Motor neuron (in vitro differentiated cells): Measurements from ENCODE around the gene TMEM201. TPM values are rescaled to one million over a fixed set of nuclear protein-coding genes. Genes with fewer than 3 reads are reported as not detected.

Experiments used
- ATAC-seq, 8 experiments: fragments of 200-7000 bp; cut with Tn5 transposase; replicated peaks in 6 of 8; 2 replicates each; pipeline ENCODE4 v1.8.0; 2021; ENCODE audit warnings: mild to moderate bottlenecking in 8 of 8, moderate library complexity in 8 of 8
- H3K27ac ChIP-seq, 2 donors: fragments of 250-450 bp; sonication (Bioruptor Pico); 2 replicates each; pipeline ENCODE4 v1.9.0; 2021; ENCODE audit warnings: antibody characterized with exemption in 2 of 2, mild to moderate bottlenecking in 2 of 2, moderate library complexity in 1 of 2
- H3K4me1 ChIP-seq, 2 donors: fragments of 250-450 bp; sonication (Bioruptor Pico); replicated peaks in 1 of 2; 2 replicates each; pipeline ENCODE4 v1.6.1; 2021; ENCODE audit warnings: antibody characterized with exemption in 2 of 2, mild to moderate bottlenecking in 2 of 2, moderate library complexity in 1 of 2
- H3K4me3 ChIP-seq, 5 donors: fragments of 250-450 bp; sonication (Bioruptor Pico); 2 replicates each; pipeline ENCODE4 v1.9.0; 2021; ENCODE audit warnings: antibody characterized with exemption in 5 of 5, mild to moderate bottlenecking in 5 of 5, moderate library complexity in 4 of 5
- WGBS, 10 experiments: fragments of 450-650 bp; shearing (Covaris generic); methylation state at CpG; one replicate each; pipeline ENCODE4 v1.0.0; 2022; 5-methylcytosine and 5-hydroxymethylcytosine counted together
- in situ Hi-C, 9 experiments: fragments of 400-800 bp; cut with MboI; loops; one replicate each; pipeline ENCODE4 v1.15.0; 2021; ENCODE audit warnings: low sequenced_read_pairs in 9 of 9, low pct_unique_long_range_greater_than_20kb in 2 of 9; ENCODE audit not compliant: unreplicated experiment in 9 of 9
- total RNA-seq, 8 experiments: library from RNA; unstranded; fragments of 300-600 nt; gene quantifications; 2 replicates each; pipeline versions ENCODE4 v1.2.3 to v1.2.4, GENCODE V29; 2022

TMEM201 gene, protein sequence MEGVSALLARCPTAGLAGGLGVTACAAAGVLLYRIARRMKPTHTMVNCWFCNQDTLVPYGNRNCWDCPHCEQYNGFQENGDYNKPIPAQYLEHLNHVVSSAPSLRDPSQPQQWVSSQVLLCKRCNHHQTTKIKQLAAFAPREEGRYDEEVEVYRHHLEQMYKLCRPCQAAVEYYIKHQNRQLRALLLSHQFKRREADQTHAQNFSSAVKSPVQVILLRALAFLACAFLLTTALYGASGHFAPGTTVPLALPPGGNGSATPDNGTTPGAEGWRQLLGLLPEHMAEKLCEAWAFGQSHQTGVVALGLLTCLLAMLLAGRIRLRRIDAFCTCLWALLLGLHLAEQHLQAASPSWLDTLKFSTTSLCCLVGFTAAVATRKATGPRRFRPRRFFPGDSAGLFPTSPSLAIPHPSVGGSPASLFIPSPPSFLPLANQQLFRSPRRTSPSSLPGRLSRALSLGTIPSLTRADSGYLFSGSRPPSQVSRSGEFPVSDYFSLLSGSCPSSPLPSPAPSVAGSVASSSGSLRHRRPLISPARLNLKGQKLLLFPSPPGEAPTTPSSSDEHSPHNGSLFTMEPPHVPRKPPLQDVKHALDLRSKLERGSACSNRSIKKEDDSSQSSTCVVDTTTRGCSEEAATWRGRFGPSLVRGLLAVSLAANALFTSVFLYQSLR
- total RNA-seq = 10 to 100 TPM in 4 of 8 experiments, 1 to 10 TPM in 4; 5.0 to 20.2 (median 10.7) TPM

DNA sequence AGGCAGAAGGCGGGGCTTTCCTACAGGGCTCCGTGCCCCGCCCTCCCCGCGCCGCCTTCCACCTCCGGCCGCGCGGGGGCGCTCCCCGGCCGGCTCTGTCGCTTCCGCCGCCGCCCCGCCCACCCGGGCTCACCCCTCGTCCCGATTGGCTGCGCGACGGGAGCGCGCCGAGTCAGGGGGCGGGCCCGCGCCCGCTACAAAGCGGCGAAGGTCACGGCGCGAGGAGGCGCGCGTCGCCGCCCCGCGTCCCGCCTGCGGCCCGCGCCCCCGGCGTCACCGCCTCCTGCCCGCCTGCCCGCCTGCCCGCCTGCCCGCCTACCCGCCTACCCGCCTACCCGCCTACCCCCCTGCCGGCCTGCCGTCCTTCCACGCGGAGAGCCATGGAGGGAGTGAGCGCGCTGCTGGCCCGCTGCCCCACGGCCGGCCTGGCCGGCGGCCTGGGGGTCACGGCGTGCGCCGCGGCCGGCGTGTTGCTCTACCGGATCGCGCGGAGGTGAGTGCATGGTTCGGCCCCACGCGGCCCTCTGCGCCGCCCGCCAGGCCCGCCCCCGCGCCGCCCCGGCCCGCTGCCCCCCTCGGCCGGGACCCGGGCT, at the start of gene TMEM201:
TSS of gene TMEM201 (plus strand) at position 361 of the 593 bp plus-strand sequence. CDS start at position 381, 20 bp downstream.
- ATAC-seq = peak; percentile 74 to 88 (median 78)
- H3K4me1 ChIP-seq = peaks cover 39 to 40% of the 10 kb centered on the region in 2 donors
- in situ Hi-C loops = no loop called here
- peak within 1 kb of the TSS; percentile 54 to 60 for H3K27ac ChIP-seq
- 1% methylated on average over 27 of the region's 94 CpGs; no CpG with 5 or more reads in 9 of the 10 experiments for WGBS, 10 experiments
- peak within 1 kb of the TSS; percentile 61 to 85 (median 73) for H3K4me3 ChIP-seq

DNA sequence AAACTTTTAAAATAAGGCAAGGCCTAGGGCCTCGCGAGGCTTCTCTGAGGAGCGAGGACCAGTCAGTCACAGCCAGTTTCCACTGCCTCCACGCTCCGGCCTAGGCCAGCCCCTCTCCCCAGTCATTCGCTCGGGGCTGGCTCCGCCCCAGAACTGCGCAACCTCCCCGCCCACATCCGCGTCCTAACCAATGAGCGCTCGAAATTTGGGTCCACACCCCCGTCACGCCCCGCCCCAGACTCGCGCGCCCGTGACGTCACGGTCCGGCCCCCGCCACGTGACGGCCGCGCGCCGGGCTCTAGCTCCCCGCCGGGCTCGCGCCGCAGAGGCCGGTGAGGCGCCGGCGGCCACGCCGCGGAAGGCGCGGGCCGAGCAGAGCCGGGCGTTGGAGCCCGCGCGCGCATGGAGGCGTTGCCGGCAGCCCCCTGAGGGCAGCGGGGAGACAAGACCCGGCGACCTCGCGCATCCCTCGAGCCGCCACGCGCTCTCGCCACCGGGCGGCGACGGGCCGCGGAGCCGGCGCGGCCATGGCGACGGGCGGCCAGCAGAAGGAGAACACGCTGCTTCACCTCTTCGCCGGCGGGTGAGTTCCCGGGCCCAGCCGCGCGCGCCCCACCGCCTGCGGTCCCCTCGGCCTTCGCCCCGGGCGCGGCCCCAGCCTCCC, 49.4 kb upstream of the TMEM201 start, which contains the start of gene SLC25A33:
TSS of gene SLC25A33 (plus strand) at position 301 of the 664 bp plus-strand sequence. CDS start at position 528, 227 bp downstream.
- in situ Hi-C loops = no loop called here
- Histone ChIP-seq H3K4me3 (peak within 1 kb of the TSS; percentile 56 to 84 (median 73)), H3K27ac (peak within 1 kb of the TSS; percentile 44 to 69), H3K4me1 (peaks cover 11 to 15% of the 10 kb centered on the region in 2 donors)
- peak; percentile 86 to 98 (median 96) for ATAC-seq
- 0 to 8% (median 4%) methylated on average over 2 to 5 of the region's 92 CpGs; no CpG with 5 or more reads in 7 of the 10 experiments for WGBS, 10 experiments

DNA sequence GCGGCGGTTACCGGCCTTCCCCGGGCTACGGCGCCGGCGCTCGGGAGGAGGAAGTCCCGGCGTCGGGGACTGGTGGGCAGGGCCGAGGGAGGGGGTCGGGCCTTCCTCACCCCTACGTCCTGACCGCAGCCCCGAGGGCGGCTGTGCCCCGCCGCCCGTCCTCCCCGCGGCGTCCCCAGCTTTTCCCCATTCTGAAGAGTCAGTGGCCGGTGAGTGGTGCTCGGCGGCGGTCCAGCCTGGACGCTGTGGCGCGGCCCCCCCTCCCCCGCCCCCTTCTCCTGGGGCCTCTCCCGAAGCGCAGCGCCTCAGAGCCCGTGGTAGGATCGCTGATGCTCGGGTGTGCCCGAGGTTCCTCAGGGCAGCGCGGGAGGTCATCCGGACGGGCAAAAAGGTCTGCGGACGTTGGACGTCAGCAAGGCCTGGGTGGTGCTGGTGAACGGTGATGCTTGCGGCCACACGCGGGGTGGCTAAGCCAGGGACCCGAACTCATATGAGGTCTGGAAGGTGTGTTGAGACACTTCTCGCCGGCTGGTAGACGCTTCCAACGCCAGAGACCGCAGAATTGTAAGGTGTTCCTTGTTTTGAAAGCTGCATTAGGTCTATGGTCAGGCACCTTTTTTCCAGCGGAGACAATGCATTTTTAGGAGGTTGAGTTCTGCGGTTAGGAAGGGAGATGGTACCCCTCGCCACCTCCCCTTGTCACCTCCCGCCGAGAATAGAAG, 48.7 kb upstream of the TMEM201 start:
- peaks cover 11 to 15% of the 10 kb centered on the region in 2 donors for H3K4me1 ChIP-seq
- ATAC-seq = peak; percentile 24 to 56 (median 38)
- in situ Hi-C loops = no loop called here
- H3K4me3 ChIP-seq = peak overlapping the region; percentile 56 to 84 (median 73)
- peak overlapping the region; percentile 44 to 69 for H3K27ac ChIP-seq
- 5 to 62% (median 17%) methylated on average over 3 to 16 of the region's 61 CpGs; no CpG with 5 or more reads in 3 of the 10 experiments for WGBS, 10 experiments

DNA sequence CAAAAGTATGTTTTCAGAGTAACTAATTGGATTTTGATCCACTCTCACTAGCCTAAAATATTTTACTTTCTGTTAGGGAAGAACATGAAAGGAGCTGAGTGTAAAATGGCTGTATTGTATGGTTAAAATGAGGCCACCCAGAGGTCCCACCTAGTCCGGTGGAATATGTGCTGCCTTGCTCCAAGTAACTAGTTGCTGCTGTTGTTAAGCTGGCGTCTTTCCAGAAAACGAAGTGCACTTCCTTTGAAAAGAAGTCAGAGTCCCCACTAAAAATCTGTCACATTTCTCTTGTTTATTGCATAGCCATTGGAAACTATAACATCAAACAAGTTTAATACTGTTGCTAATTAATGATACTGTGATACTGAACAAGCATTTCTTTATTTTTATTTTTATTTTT, 46.3 kb upstream of the TMEM201 start:
- 0 to 73% (median 60%) methylated on average over 1 to 3 of the region's 3 CpGs; no CpG with 5 or more reads in 2 of the 10 experiments for WGBS, 10 experiments
- in situ Hi-C loops = no loop called here
- Histone ChIP-seq H3K27ac (no peak overlapping the region), H3K4me3 (no peak overlapping the region), H3K4me1 (peaks cover 11 to 15% of the 10 kb centered on the region in 2 donors)
- no peak for ATAC-seq

DNA sequence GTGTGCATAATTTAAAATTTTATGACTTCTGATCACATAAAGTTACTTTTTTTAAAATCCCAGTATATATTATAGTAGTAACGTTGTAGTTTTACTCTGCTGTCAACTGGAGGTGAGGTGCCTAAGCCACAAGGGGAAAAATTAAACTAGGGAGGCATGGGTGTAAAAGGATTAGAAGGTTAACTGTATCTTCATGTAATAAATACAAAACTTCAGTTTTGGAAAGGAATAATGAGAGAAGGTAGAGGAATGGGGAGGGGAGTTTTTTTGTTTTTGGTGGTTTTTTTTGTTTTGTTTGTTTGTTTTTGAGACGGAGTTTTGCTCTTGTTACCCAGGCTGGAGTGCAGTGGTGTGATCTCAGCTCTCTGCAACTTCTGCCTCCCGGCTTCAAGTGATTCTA, 43.8 kb upstream of the TMEM201 start:
- Histone ChIP-seq H3K27ac (no peak overlapping the region), H3K4me3 (no peak overlapping the region), H3K4me1 (peaks cover 5 to 10% of the 10 kb centered on the region in 2 donors)
- 77 to 100% (median 89%) methylated on average over 1 to 3 of the region's 3 CpGs for WGBS, 10 experiments
- ATAC-seq = no peak
- in situ Hi-C loops = no loop called here

DNA sequence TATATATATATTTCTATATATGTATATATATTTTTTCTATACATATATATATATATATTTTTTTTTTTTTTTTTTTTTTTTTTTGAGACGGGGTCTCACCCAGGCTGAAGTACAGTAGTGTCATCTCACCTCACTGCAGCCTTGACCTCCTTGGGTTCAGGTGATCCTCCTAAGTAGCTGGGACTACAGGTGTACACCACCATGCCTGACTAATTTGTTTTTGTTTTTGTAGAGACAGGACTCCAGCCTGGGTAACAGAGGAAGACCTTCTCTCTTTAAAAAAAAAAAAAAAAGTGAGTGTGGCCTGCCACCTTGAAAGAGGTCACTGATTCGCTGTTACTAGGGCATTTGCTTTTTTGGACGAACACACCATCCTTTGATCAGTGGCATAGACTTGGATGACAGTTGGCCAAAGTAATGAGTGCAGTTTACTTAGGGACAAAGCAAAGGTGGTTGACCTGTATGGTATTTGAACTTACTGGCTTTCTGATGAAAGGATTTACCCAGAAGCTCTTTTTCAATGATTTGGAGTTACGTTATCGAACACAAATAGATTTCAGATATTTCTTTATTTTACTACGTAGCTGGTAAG, 38.7 kb upstream of the TMEM201 start:
- Histone ChIP-seq H3K4me3 (no peak overlapping the region), H3K4me1 (peaks cover 12% of the 10 kb centered on the region in 2 donors), H3K27ac (no peak overlapping the region)
- WGBS, 10 experiments = 89 to 100% (median 98%) methylated on average over 4 to 5 of the region's 6 CpGs; no CpG with 5 or more reads in 2 of the 10 experiments
- in situ Hi-C loops = no loop called here
- no peak for ATAC-seq

DNA sequence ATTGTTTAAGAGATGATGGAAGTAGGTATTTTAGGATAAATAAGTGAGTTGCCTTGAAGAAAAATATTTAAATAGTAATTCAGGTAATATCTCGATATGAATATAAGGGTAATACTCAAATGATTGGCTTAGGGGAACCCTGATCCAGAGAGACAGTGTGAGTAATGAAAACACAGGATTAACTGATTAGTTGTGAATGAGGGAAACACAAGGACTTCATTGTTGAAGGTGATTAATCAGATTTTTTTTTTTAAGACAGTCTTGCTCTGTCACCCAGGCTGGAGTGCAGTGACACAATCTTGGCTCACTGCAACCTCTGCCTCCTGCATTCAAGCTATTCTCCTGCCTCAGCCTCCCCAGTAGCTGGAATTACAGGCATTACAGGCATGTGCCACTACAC, 36.7 kb upstream of the TMEM201 start:
- in situ Hi-C loops = no loop called here
- no peak for ATAC-seq
- H3K27ac ChIP-seq = no peak overlapping the region

DNA sequence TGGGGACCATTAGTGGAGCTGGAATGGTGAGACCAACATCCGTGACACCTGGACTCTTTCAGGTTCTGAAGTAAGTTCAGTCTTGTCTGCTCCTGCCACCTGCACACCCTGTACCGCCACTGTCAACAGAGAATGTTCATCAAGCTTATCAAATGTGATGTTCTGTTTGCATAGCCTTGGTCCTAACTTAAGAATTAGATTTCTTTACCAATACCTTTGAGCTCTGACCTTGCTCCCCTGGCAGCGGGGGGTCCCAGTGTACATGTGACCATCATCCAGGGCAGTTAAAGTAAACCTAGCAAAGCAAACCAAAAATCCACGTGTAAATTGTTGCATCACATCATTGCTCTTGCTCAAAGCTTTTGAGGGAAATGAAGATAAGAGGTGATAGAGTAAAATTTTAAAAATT, 35.0 kb upstream of the TMEM201 start:
- in situ Hi-C loops = no loop called here
- H3K4me1 ChIP-seq = peaks cover 12 to 18% of the 10 kb centered on the region in 2 donors
- no peak overlapping the region for H3K27ac ChIP-seq
- ATAC-seq = no peak
- H3K4me3 ChIP-seq = no peak overlapping the region
- WGBS, 10 experiments = 65 to 100% (median 89%) methylated on average over 1 to 4 of the region's 4 CpGs; no CpG with 5 or more reads in 1 of the 10 experiments

More for the DNA sequence above, 36.7 kb upstream of the TMEM201 start:
- H3K4me3 ChIP-seq = no peak overlapping the region
- H3K4me1 ChIP-seq = peaks cover 12% of the 10 kb centered on the region in 2 donors
- 43 to 100% (median 86%) methylated on average over 1 of the region's 1 CpG; no CpG with 5 or more reads in 2 of the 10 experiments for WGBS, 10 experiments

DNA sequence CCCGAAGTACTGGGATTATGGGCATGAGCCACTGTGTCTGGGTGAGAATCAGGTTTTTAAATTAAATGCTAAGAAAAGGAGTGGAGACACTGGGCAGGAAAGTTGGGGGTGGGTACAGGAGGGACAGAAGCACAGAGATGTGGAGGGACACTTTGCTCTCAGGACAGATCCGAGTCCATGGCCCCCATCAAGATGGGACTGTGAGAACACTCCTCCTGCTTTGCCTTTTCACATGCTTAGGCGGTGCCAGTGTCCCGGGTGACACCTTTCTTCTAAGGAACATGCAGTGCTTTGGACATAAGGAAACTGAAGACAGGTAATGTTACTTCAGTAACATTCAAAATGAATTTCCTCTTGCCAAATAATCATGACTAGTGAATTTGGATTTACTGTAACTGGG, 32.8 kb upstream of the TMEM201 start:
- Histone ChIP-seq H3K4me3 (no peak overlapping the region), H3K4me1 (peaks cover 9 to 18% of the 10 kb centered on the region in 2 donors), H3K27ac (no peak overlapping the region)
- in situ Hi-C loops = no loop called here
- no peak for ATAC-seq
- 80 to 100% (median 93%) methylated on average over 1 to 4 of the region's 4 CpGs; no CpG with 5 or more reads in 3 of the 10 experiments for WGBS, 10 experiments

DNA sequence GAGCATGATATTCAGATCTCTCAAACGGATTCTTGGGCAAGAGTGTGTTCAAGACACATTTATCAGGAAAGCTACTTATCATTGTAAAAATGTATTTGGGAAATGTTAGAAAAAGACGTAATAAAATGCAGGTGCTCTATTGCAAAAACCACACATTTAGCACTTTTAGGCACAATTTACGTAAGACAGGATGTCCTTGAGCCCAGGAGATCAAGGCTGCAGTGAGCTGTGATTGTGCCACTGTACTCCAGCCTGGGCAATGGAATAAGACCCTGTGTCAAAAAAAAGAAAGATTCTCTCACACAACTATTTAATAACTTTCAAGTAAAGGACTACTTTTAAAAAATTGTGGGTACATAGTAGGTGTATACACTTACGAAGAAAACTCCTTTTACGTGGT, 31.1 kb upstream of the TMEM201 start:
- ATAC-seq = no peak
- in situ Hi-C loops = no loop called here
- Histone ChIP-seq H3K4me3 (no peak overlapping the region), H3K4me1 (peaks cover 0 to 15% of the 10 kb centered on the region in 2 donors), H3K27ac (no peak overlapping the region)
- 87 to 100% (median 95%) methylated on average over 2 to 5 of the region's 5 CpGs for whole genome bisulfite sequencing, 10 experiments

DNA sequence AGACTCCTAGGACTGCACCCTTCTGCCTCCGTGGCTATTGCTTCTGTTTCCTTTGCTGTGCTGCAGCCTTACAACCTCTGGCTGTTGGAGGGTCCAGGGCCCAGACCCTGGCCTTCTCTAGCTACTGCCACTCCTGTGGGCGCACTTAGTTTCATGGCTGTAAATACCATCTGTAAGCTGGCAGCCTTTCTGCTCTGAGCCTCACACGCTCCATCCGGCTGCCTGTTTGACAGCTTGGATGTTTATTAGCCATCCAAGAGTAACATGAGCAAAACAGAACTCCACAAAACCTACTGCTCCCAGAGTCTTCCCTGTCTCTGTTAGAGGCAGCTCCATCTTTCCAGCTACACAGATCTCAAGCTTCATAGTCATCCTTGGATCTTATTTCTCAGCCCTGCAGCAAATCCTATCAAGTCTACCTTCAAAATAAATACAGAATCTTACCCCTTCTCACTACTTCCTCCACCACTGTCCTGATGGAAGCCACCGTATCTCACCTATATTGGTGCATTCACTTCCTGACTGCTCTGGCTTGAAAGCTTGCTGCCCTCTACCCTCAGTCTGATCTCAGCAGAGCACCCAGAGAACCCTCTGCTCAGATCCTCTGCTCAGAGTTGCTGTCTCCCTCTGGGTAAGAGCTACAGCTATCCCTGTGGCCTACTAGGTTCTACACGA, 30.3 kb upstream of the TMEM201 start:
- peak in 3 of 8 experiments; percentile 7 to 21 (median 20) for ATAC-seq
- WGBS, 10 experiments = 58 to 100% (median 96%) methylated on average over 1 to 6 of the region's 6 CpGs
- in situ Hi-C loops = no loop called here
- Histone ChIP-seq H3K27ac (no peak overlapping the region), H3K4me1 (peaks cover 0 to 15% of the 10 kb centered on the region in 2 donors), H3K4me3 (no peak overlapping the region)
